ENCODE results near the gene BNC2. TPM values are rescaled to one million over a fixed set of nuclear protein-coding genes. Genes with fewer than 3 reads are reported as not detected.

BNC2 gene
- total RNA-seq, 1 donor from 2014 or later = 38.0 TPM

- H3K4me3 ChIP-seq (ENCODE audit: insufficient read depth, low read depth, low read length) = no peak overlapping the region
- no peaks in the 10 kb centered on the region for H3K9me3 ChIP-seq (ENCODE audit: insufficient read depth, low read depth, low read length)
- no peak overlapping the region for H3K4me2 ChIP-seq (ENCODE audit: low read length)
- H3K4me3 Mint-ChIP-seq (ENCODE audit: unreplicated experiment) = no peak overlapping the region
- H3K27me3 Mint-ChIP-seq (ENCODE audit: low read depth, unreplicated experiment) = no peaks in the 10 kb centered on the region
- H4K20me1 ChIP-seq (ENCODE audit: insufficient read depth, low read length) = peaks cover 20% of the 10 kb centered on the region
- TF ChIP-seq EZH2 (IDR thresholded peaks at IDR 0.05; ENCODE audit: insufficient read depth, low read length) (no peak), CTCF (IDR thresholded peaks at IDR 0.05; ENCODE audit: insufficient read depth, low read depth, low read length) (no peak)
- H3K9me3 Mint-ChIP-seq (ENCODE audit: unreplicated experiment) = no peaks in the 10 kb centered on the region
- H3K36me3 ChIP-seq (ENCODE audit: insufficient read depth, low read length) = no peaks in the 10 kb centered on the region
- peaks cover 32% of the 10 kb centered on the region for H3K4me1 Mint-ChIP-seq (ENCODE audit: low read depth, unreplicated experiment)
- H3K27ac Mint-ChIP-seq (ENCODE audit: unreplicated experiment) = no peak overlapping the region
- H2AFZ ChIP-seq (ENCODE audit: low read depth, low read length) = no peak overlapping the region
- peaks cover 2% of the 10 kb centered on the region for H3K36me3 Mint-ChIP-seq (ENCODE audit: low read depth, unreplicated experiment)
- H3K9ac ChIP-seq (ENCODE audit: low read length) = no peak overlapping the region
- no peak overlapping the region for H3K27ac ChIP-seq (ENCODE audit: low read depth, low read length)
- H3K4me1 ChIP-seq (ENCODE audit: insufficient read depth, low read length) = peaks cover 2% of the 10 kb centered on the region
- no peak for FAIRE-seq
- no peak for DNase-seq (ENCODE audit: low read depth)
- H3K79me2 ChIP-seq (ENCODE audit: insufficient read depth, low read length) = peaks cover 21% of the 10 kb centered on the region
- no peaks in the 10 kb centered on the region for H3K27me3 ChIP-seq (ENCODE audit: insufficient read depth, low read length)
Observed at GRCh38 chr9:16616686-16617085, 253.8 kb downstream of the BNC2 start.

- Mint-ChIP-seq H3K27me3 (ENCODE audit: low read depth, unreplicated experiment) (no peaks in the 10 kb centered on the region), H3K4me3 (ENCODE audit: unreplicated experiment) (no peak overlapping the region), H3K36me3 (ENCODE audit: low read depth, unreplicated experiment) (no peaks in the 10 kb centered on the region), H3K27ac (ENCODE audit: unreplicated experiment) (no peak overlapping the region), H3K9me3 (ENCODE audit: unreplicated experiment) (no peaks in the 10 kb centered on the region), H3K4me1 (ENCODE audit: low read depth, unreplicated experiment) (peaks cover 26% of the 10 kb centered on the region)
- Histone ChIP-seq H3K9ac (ENCODE audit: low read length) (no peak overlapping the region), H3K4me2 (ENCODE audit: low read length) (no peak overlapping the region), H3K9me3 (ENCODE audit: insufficient read depth, low read depth, low read length) (no peaks in the 10 kb centered on the region), H2AFZ (ENCODE audit: low read depth, low read length) (no peak overlapping the region), H3K4me3 (ENCODE audit: insufficient read depth, low read depth, low read length) (no peak overlapping the region), H3K27ac (ENCODE audit: low read depth, low read length) (no peak overlapping the region), H3K79me2 (ENCODE audit: insufficient read depth, low read length) (peaks cover 28% of the 10 kb centered on the region), H4K20me1 (ENCODE audit: insufficient read depth, low read length) (peaks cover 26% of the 10 kb centered on the region), H3K36me3 (ENCODE audit: insufficient read depth, low read length) (no peaks in the 10 kb centered on the region), H3K4me1 (ENCODE audit: insufficient read depth, low read length) (peaks cover 2% of the 10 kb centered on the region), H3K27me3 (ENCODE audit: insufficient read depth, low read length) (no peaks in the 10 kb centered on the region)
- FAIRE-seq = no peak
- DNase-seq (ENCODE audit: low read depth) = no peak
- TF ChIP-seq EZH2 (IDR thresholded peaks at IDR 0.05; ENCODE audit: insufficient read depth, low read length) = no peak
- TF ChIP-seq CTCF (IDR thresholded peaks at IDR 0.05; ENCODE audit: insufficient read depth, low read depth, low read length) = no peak
Observed at GRCh38 chr9:16615451-16615850, 255.0 kb downstream of the BNC2 start.

- Histone ChIP-seq H3K27me3 (ENCODE audit: insufficient read depth, low read length) (no peaks in the 10 kb centered on the region), H3K9me3 (ENCODE audit: insufficient read depth, low read depth, low read length) (no peaks in the 10 kb centered on the region), H2AFZ (ENCODE audit: low read depth, low read length) (no peak overlapping the region), H3K36me3 (ENCODE audit: insufficient read depth, low read length) (no peaks in the 10 kb centered on the region), H3K4me3 (ENCODE audit: insufficient read depth, low read depth, low read length) (no peak overlapping the region), H3K27ac (ENCODE audit: low read depth, low read length) (no peak overlapping the region), H3K9ac (ENCODE audit: low read length) (no peak overlapping the region), H3K79me2 (ENCODE audit: insufficient read depth, low read length) (peaks cover 35% of the 10 kb centered on the region), H3K4me1 (ENCODE audit: insufficient read depth, low read length) (peaks cover 2% of the 10 kb centered on the region), H3K4me2 (ENCODE audit: low read length) (no peak overlapping the region), H4K20me1 (ENCODE audit: insufficient read depth, low read length) (peaks cover 23% of the 10 kb centered on the region)
- Mint-ChIP-seq H3K36me3 (ENCODE audit: low read depth, unreplicated experiment) (no peaks in the 10 kb centered on the region), H3K4me1 (ENCODE audit: low read depth, unreplicated experiment) (peaks cover 15% of the 10 kb centered on the region), H3K27ac (ENCODE audit: unreplicated experiment) (no peak overlapping the region), H3K9me3 (ENCODE audit: unreplicated experiment) (no peaks in the 10 kb centered on the region), H3K4me3 (ENCODE audit: unreplicated experiment) (no peak overlapping the region), H3K27me3 (ENCODE audit: low read depth, unreplicated experiment) (no peaks in the 10 kb centered on the region)
- DNase-seq (ENCODE audit: low read depth) = no peak
- TF ChIP-seq CTCF (IDR thresholded peaks at IDR 0.05; ENCODE audit: insufficient read depth, low read depth, low read length) = no peak
- TF ChIP-seq EZH2 (IDR thresholded peaks at IDR 0.05; ENCODE audit: insufficient read depth, low read length) = no peak
- no peak for FAIRE-seq
Observed at GRCh38 chr9:16613605-16614004, 256.9 kb downstream of the BNC2 start.

Measured in astrocyte (in vitro differentiated cells and primary cell).